HCT116 (cell line): Measurements from ENCODE around the gene H2AZ2. TPM values are rescaled to one million over a fixed set of nuclear protein-coding genes. Genes with fewer than 3 reads are reported as not detected.
"Not testable (repeated sequence)": the region's sequence is repeated elsewhere in the genome, so short reads cannot be mapped to it uniquely, and the experiment has no call there.

Experiments used
- ATAC-seq: fragments of 200-7000 bp; cut with Tn5 transposase; 2 replicates; pipeline ENCODE4 v1.9.1; 2020; ENCODE audit warnings: mild to moderate bottlenecking, moderate library complexity
- BruUV-seq: library from RNA; stranded (reverse); fragments of 400-500 nt; replicated peaks from 2 replicates; lab custom pipeline; 2021; lab: Mats Ljungman, UMichigan
- CTCF ChIA-PET: fragments of 300-600 bp; sonication (Branson Sonifier 250); formaldehyde crosslinking; loops from one replicate; lab custom pipeline; 2021; ENCODE audit warnings: antibody characterized with exemption; lab: Charles Lee
- POLR2A ChIA-PET: fragments of 300-600, 350-600 bp; sonication (Branson Sonifier 250); formaldehyde crosslinking; loops from one replicate; lab custom pipeline; 2021; ENCODE audit warnings: antibody characterized with exemption; lab: Charles Lee
- RAD21 ChIA-PET, 2 experiments: fragments of 300-600 bp; sonication (Branson Sonifier 250); formaldehyde crosslinking; loops; one replicate each; lab custom pipeline; 2023; ENCODE audit warnings: low total read pairs in 2 of 2; ENCODE audit not compliant: uncharacterized antibody in 2 of 2, unreplicated experiment in 2 of 2, low non-redundant PET in 1 of 2; lab: Charles Lee
- DNase-seq: peaks from one replicate; pipeline ENCODE4 v3.0.0-alpha.2; 2010; ENCODE audit warnings: low read depth, low spot score
- H2AFZ ChIP-seq: fragments of 200-600 bp; shearing (Covaris generic), sonication (generic); 2 replicates; pipeline ENCODE4 v1.6.1; 2017; ENCODE audit warnings: low read depth, mixed run types, mixed read lengths, antibody characterized with exemption, low read length; ENCODE audit not compliant: poor library complexity, severe bottlenecking
- H3K27ac ChIP-seq: 2 replicates; pipeline ENCODE4 v1.5.1; 2012; ENCODE audit warnings: low read depth, low read length
- H3K27me3 ChIP-seq: fragments of 200-600 bp; sonication (generic); 2 replicates; pipeline ENCODE4 v1.6.1; 2016; ENCODE audit warnings: mixed run types, low read length, mixed read lengths; ENCODE audit not compliant: insufficient read depth
- H3K36me3 ChIP-seq, 2 experiments: fragments of 200-500 bp in 1 of 2; fragments of 200-600 bp in 1 of 2; sonication (Bioruptor generic) in 1 of 2; sonication (generic) in 1 of 2; 2 replicates each; pipeline versions ENCODE4 v1.5.1 to v1.6.1; 2014 to 2016; ENCODE audit warnings: low read length in 2 of 2, inconsistent platforms in 1 of 2, mixed read lengths in 1 of 2, mixed run types in 1 of 2; ENCODE audit not compliant: insufficient read depth in 2 of 2, control insufficient read depth in 1 of 2
- H3K4me1 ChIP-seq, 2 experiments: fragments of 200-600 bp in 1 of 2; sonication (generic) in 1 of 2; 2 replicates each; pipeline versions ENCODE4 v1.5.1 to v1.6.1; 2012 to 2017; ENCODE audit warnings: low read length in 2 of 2, inconsistent platforms in 1 of 2, mild to moderate bottlenecking in 1 of 2, mixed read lengths in 1 of 2, mixed run types in 1 of 2, moderate library complexity in 1 of 2; ENCODE audit not compliant: insufficient read depth in 2 of 2, control insufficient read depth in 1 of 2
- H3K4me2 ChIP-seq: fragments of 200-600 bp; sonication (generic); 2 replicates; pipeline ENCODE4 v1.6.1; 2017; ENCODE audit warnings: mixed run types, low read length, mixed read lengths
- H3K4me3 ChIP-seq, 2 experiments: fragments of 200-600 bp in 1 of 2; sonication (generic) in 1 of 2; replicated peaks in 1 of 2; 2 replicates each; pipeline ENCODE4 v1.5.1; 2011 to 2016; ENCODE audit warnings: low read length in 2 of 2, control low read depth in 1 of 2, low read depth in 1 of 2, mild to moderate bottlenecking in 1 of 2, mixed read lengths in 1 of 2, mixed run types in 1 of 2
- H3K79me2 ChIP-seq: fragments of 200-600 bp; sonication (generic); 2 replicates; pipeline ENCODE4 v1.6.1; 2017; ENCODE audit warnings: mild to moderate bottlenecking, mixed run types, low read length, moderate library complexity, mixed read lengths; ENCODE audit not compliant: insufficient read depth
- H3K9ac ChIP-seq: fragments of 200-600 bp; sonication (generic); 2 replicates; pipeline ENCODE4 v1.6.1; 2016; ENCODE audit warnings: low read length, mixed read lengths
- H3K9me2 ChIP-seq: fragments of 200-600 bp; sonication (generic), shearing (Covaris generic); 2 replicates; pipeline ENCODE4 v1.6.1; 2017; ENCODE audit warnings: mixed run types, mild to moderate bottlenecking, moderate library complexity; ENCODE audit not compliant: insufficient read depth
- H3K9me3 ChIP-seq, 2 experiments: fragments of 200-500 bp in 1 of 2; fragments of 200-600 bp in 1 of 2; sonication (Bioruptor generic) in 1 of 2; sonication (generic) in 1 of 2; 2 replicates each; pipeline ENCODE4 v1.6.1; 2014 to 2017; ENCODE audit warnings: low read length in 2 of 2, mixed read lengths in 2 of 2, inconsistent platforms in 1 of 2, low read depth in 1 of 2, mild to moderate bottlenecking in 1 of 2, mixed run types in 1 of 2, moderate library complexity in 1 of 2; ENCODE audit not compliant: control insufficient read depth in 1 of 2, insufficient read depth in 1 of 2
- H4K20me1 ChIP-seq: fragments of 200-600 bp; sonication (generic), shearing (Covaris generic); 2 replicates; pipeline ENCODE4 v1.6.1; 2017; ENCODE audit warnings: mixed run types, mild to moderate bottlenecking, moderate library complexity; ENCODE audit not compliant: insufficient read depth
- intact Hi-C: fragments of 100-400 bp; cut with micrococcal nuclease; formaldehyde crosslinking; loops from 2 replicates; pipeline ENCODE4 v1.10.0; 2022
- total RNA-seq: library from RNA; stranded (reverse); gene quantifications from one replicate; pipeline ENCODE4 v1.2.1, GENCODE V29; 2021; ENCODE audit not compliant: unreplicated experiment

Gene H2AZ2
- total RNA-seq, 1 experiment from 2014 or later = 226 TPM

DNA sequence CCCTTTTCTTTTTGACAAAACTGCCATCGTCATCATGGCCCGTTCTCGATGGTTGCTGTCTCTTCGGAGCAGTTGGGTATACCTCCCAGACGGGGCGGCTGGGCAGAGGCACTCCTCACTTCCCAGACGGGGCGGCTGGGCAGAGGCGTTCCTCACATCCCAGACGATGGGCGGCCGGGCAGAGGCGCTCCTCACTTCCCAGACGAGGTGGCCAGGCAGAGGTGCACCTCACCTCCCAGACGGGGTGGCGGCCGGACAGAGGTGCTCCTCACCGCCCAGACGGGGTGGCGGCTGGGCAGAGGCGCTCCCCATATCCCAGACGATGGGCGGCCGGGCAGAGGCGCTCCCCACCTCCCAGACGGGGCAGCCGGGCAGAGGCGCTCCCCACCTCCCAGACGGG, 22.9 kb upstream of the H2AZ2 start:
- POLR2A ChIA-PET, H3K27ac ChIP-seq, RAD21 ChIA-PET, H4K20me1 ChIP-seq, H3K4me3 ChIP-seq, BruUV-seq, intact Hi-C loops, H3K9ac ChIP-seq, H3K4me1 ChIP-seq, H3K9me2 ChIP-seq, H3K79me2 ChIP-seq, H2AFZ ChIP-seq, H3K27me3 ChIP-seq, H3K4me2 ChIP-seq, DNase-seq, H3K36me3 ChIP-seq, CTCF ChIA-PET, H3K9me3 ChIP-seq, ATAC-seq: not testable (repeated sequence)

DNA sequence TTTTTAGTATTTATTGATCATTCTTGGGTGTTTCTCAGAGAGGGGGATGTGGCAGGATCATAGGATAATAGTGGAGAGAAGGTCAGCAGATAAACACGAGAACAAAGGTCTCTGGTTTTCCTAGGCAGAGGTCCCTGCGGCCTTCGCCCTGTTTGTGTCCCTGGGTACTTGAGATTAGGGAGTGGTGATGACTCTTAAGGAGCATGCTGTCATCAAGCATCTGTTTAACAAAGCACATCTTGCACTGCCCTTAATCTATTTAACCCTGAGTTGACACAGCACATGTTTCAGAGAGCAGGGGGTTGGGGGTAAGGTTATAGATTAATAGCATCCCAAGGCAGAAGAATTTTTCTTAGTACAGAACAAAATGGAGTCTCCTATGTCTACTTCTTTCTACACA, 22.4 kb upstream of the H2AZ2 start:
- POLR2A ChIA-PET, H3K9me2 ChIP-seq, H3K9ac ChIP-seq, H2AFZ ChIP-seq, DNase-seq, H3K36me3 ChIP-seq, CTCF ChIA-PET, intact Hi-C loops, H3K79me2 ChIP-seq, H3K4me2 ChIP-seq, H3K9me3 ChIP-seq, BruUV-seq, H3K27ac ChIP-seq, H3K4me3 ChIP-seq, RAD21 ChIA-PET, H4K20me1 ChIP-seq, ATAC-seq, H3K27me3 ChIP-seq, H3K4me1 ChIP-seq: not testable (repeated sequence)
